ENCODE measurements around the gene CLCN5. TPM values are rescaled to one million over a fixed set of nuclear protein-coding genes. Genes with fewer than 3 reads are reported as not detected.

Gene CLCN5
- total RNA-seq, 2 experiments from 2014 or later, result 3.5 to 3.6 TPM

DNA sequence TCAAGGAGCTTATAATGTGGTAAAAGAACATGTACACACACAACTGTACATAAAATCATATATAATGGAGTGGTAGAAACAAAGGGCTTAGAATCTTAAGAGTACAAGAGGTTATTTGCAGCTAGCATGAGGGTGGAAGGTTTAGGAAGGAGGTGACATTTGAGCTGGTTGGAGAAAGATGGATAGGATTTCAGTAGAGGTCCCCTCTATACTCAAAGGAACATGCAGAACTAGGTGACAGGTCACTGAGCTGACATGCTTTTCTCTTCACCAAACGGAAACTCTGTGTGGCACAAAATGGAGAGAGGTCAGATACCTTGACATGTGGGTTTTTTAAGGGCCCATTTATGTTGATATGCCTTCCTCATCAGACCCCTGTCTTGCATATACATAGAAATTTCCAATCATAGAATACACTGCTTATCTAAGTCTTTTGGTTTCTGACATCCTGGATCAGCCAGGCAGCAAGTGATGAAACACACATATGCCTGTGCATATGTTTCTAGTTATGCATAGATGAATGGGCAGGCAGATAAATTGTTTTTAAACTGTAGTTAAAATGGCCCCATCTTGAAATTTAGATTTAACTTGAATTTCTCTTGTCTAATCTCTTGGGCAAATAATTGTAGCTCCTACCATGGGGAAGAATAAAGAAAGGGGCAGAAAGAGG is 29.3 kb downstream of the CLCN5 start:
- Mint-ChIP-seq H3K9me3 (no peaks in the 10 kb centered on the region), H3K4me1 (peaks cover 2% of the 10 kb centered on the region), H3K27me3 (no peaks in the 10 kb centered on the region), H3K4me3 (no peak overlapping the region), H3K36me3 (ENCODE audit: low read depth) (no peaks in the 10 kb centered on the region), H3K27ac (no peak overlapping the region)
- no peak for DNase-seq
- POLR2A ChIA-PET, result no interaction called here
- CTCF ChIA-PET, result no interaction called here

DNA sequence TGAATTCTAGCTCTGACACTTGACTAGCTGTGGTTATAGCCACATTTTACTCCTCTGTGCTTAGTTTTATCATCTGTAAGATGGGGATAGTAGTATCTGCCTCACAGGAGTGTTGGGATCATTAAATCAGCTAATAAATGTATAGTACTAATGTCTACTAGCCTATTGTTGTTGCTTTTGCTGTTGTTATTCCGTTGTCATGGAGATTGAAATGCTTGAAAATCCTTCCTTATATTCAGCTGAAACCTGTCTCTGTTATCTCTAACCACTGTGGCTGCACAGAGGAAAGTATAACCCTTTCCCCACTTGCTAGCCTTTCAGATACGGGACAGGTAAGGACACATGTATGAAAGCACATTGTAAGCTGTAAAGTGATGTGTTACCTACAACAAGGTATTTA is 33.9 kb downstream of the CLCN5 start:
- CTCF ChIA-PET, result interaction anchor here (1.5 kb wide), 1 partner anchor 28 kb away, joined by 4 read pairs; no protein-coding TSS in a partner anchor

DNA sequence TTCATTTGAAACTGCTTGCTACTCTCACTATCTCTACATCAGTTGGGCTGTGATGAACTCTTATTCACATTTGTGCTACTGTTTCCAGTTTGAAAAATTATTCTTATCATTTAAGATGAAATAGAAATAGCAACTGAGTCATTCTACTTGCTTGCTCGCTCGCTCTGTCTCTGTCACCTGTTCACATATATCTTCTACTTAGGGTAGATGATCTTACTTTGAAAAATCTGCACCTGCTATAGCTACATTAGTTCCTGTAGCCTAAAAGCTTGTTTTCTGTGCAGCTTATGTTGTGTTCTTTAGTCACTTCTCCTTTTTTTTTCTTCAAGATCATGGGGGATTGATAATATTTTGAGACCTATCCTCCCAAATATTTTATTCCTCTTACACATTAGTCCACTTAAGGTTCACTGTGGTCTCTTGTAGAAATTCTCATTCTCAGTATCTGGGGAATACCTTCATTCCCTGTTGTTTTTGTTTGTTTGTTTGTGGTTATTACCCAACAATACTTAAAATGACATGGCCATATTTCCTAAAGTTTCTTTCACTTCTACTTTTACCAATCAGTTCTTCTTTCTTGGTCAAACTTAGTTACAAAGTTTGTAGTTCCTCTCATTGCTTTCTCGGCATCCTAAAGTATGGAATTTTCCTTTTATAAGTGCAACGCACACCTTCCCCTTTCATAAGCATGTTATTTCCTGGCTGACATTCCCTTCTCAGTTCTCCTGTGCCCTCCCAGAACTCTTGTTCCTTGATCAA is 36.5 kb downstream of the CLCN5 start:
- ChIA-PET POLR2A (no interaction called here), CTCF (no interaction called here)
- Mint-ChIP-seq H3K27me3 (no peaks in the 10 kb centered on the region), H3K4me1 (no peaks in the 10 kb centered on the region), H3K4me3 (no peak overlapping the region), H3K9me3 (no peaks in the 10 kb centered on the region), H3K27ac (no peak overlapping the region), H3K36me3 (ENCODE audit: low read depth) (no peaks in the 10 kb centered on the region)
- DNase-seq, result no peak

More for the DNA sequence above, 33.9 kb downstream of the CLCN5 start:
- Mint-ChIP-seq H3K27ac (no peak overlapping the region), H3K9me3 (no peaks in the 10 kb centered on the region), H3K4me3 (no peak overlapping the region), H3K36me3 (ENCODE audit: low read depth) (no peaks in the 10 kb centered on the region), H3K27me3 (no peaks in the 10 kb centered on the region), H3K4me1 (no peaks in the 10 kb centered on the region)
- POLR2A ChIA-PET, result no interaction called here
- DNase-seq, result no peak

DNA sequence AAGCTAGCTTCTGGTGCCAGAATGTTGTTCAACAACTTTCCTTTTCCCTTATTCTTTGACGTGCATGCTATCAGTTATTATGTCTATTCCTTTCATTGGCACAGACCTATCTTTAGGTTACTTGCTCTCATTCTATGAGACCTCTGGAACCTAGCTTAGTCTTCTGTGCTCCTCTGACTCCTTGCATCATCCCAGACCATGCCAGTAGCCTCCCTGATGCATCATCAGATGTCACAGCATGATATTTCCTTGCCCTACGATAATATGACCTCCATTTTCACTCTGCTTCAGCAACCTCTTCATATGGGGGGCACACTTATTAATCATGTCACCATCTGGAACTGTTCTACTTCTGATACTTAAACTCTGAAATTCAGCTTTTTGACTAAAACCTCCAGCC is 37.2 kb downstream of the CLCN5 start:
- no peak for DNase-seq
- Mint-ChIP-seq H3K27me3 (no peaks in the 10 kb centered on the region), H3K4me3 (no peak overlapping the region), H3K27ac (no peak overlapping the region), H3K36me3 (ENCODE audit: low read depth) (no peaks in the 10 kb centered on the region), H3K4me1 (no peaks in the 10 kb centered on the region), H3K9me3 (no peaks in the 10 kb centered on the region)
- POLR2A ChIA-PET, result no interaction called here
- CTCF ChIA-PET, result no interaction called here

DNA sequence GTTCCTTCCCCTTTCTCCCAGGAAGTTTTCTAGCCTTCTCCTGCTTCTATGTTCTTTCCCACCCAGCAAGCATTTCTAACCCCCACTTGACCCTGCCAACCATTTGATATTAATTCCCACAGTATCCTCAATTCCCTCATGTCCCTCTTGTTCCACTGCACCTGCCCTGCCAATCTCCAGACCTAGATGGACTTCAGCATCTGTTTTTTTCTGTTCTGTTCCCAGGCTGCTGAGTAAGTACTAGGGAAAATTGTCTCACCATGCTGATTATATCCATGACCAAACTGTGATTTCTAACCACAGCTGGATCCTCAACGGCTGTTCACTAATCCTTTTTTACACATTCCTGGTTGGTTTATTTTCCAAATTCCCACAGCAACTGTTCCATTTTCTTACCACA is 37.7 kb downstream of the CLCN5 start:
- DNase-seq, result no peak
- H3K27me3 Mint-ChIP-seq, result no peaks in the 10 kb centered on the region
- H3K4me1 Mint-ChIP-seq, result no peaks in the 10 kb centered on the region
- ChIA-PET POLR2A (no interaction called here), CTCF (no interaction called here)
- H3K36me3 Mint-ChIP-seq (ENCODE audit: low read depth), result no peaks in the 10 kb centered on the region
- no peak overlapping the region for H3K4me3 Mint-ChIP-seq
- no peak overlapping the region for H3K27ac Mint-ChIP-seq
- no peaks in the 10 kb centered on the region for H3K9me3 Mint-ChIP-seq

DNA sequence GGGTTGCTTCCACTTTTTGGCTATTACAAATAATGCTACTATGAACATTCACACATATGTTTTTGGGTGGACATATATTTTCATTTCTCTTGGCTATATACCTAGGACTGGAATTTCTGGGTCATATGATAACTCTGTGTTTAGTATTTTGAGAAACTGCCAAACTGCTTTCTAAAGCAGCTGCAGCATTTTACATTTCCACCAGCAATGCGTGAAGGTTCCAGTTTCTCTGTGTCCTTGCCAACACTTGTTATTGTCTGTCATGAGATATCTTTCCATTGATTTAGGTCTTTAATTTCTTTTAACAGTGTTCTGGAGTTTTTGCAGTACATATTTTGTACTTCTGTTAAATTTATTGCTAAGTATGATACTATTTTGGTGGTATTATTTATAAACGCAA is 48.3 kb downstream of the CLCN5 start:
- no peaks in the 10 kb centered on the region for H3K27me3 Mint-ChIP-seq

DNA sequence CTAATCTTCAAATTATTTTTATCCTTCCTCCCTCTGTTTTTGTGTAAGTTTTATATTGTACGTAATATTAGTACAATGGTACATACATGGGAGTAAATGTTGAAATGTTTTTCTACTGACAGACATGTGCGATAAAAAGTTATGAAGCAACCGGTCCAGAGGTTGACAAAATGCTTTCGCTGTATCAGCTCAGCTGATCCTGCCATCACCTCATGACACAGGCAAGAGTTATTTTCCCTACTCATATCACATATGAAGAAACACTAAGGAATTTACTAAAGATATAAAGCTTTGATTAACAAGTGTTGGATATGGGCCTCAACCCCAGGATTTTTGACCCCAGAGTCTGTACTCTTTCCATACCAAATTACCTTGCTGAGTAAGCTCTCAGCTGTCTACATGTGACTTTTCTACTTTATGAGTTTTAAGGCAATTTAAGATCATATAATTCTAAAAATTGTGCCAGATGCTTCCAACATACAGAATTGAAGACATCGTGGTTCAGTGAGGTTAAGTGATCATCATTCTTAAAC is 50.0 kb downstream of the CLCN5 start:
- Mint-ChIP-seq H3K36me3 (ENCODE audit: low read depth) (no peaks in the 10 kb centered on the region), H3K27me3 (no peaks in the 10 kb centered on the region), H3K4me1 (no peaks in the 10 kb centered on the region), H3K9me3 (peaks cover 2% of the 10 kb centered on the region), H3K4me3 (no peak overlapping the region), H3K27ac (no peak overlapping the region)
- ChIA-PET POLR2A (no interaction called here), CTCF (no interaction called here)
- DNase-seq, result no peak

More for the DNA sequence above, 48.3 kb downstream of the CLCN5 start:
- ChIA-PET CTCF (no interaction called here), POLR2A (no interaction called here)
- Mint-ChIP-seq H3K4me1 (no peaks in the 10 kb centered on the region), H3K36me3 (ENCODE audit: low read depth) (no peaks in the 10 kb centered on the region), H3K4me3 (no peak overlapping the region), H3K27ac (no peak overlapping the region), H3K9me3 (peaks cover 2% of the 10 kb centered on the region)
- no peak for DNase-seq

DNA sequence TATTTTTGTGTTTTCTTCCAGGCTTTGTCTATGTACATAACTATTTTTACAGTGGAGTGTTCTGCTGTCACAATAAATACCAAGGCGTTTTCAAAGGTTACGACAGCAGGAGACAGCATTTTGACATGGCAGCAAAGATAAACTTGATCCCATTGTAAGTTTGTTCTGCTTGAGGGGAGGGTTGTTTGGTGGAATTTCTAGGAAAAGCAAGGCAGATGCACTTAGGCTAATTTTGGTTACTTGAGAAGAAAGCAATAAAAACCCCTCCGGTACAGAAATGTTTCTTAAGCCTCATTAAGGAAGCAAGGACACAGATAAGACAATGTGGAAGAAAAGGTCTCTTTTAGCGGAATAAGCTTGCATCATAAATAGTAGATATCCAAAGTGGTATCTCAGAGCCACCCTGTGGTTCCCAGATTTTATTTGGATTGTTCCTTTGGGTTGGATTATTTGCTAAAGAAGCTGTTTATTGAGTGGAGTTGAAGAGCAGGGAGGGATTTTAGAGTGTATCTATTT is 54.3 kb downstream of the CLCN5 start:
- Mint-ChIP-seq H3K27me3 (no peaks in the 10 kb centered on the region), H3K9me3 (peaks cover 2% of the 10 kb centered on the region), H3K27ac (no peak overlapping the region), H3K4me3 (no peak overlapping the region), H3K36me3 (ENCODE audit: low read depth) (no peaks in the 10 kb centered on the region), H3K4me1 (no peaks in the 10 kb centered on the region)
- DNase-seq, result no peak
- ChIA-PET CTCF (no interaction called here), POLR2A (no interaction called here)

DNA sequence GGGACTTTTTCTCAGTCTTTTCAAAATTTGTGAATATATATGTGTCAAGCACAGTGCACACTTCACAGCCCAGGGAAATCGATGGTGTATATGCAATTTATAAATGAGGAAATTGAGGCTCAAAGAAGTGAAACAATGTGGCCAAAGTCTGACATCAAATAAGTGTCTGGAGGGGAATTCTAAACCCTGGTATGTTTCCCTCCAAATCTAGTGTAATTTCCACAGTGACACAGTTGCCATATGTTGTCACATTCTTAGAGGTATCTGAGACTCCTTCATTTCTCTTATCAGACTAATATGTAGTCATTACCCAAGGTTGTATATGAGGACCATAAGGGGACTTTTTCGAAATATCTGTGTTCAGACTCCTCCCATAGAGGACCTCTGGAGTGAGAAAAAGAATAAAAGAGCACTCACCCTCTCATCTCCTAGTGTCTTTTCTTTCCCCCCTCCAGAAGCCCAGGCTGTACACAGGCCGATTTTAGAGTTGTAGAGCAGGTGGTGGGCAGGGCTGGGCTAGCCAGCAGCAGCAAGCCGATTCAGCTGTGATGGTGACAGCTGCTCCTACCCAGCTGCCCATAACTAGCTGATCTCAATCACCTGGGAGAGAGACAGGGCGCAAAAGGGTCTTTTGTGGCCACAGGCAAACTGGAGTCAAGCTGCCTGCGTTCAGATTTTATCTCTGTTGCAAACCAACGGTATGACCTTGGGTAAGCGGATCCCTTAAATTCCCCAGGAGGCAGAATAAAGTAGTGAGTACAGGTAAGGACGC is 55.1 kb downstream of the CLCN5 start:
- CTCF ChIA-PET, result interaction anchor here (0.6 kb wide), 1 partner anchor 757 kb away, joined by 3 read pairs; no protein-coding TSS in a partner anchor
- no peaks in the 10 kb centered on the region for H3K27me3 Mint-ChIP-seq
- POLR2A ChIA-PET, result no interaction called here

DNA sequence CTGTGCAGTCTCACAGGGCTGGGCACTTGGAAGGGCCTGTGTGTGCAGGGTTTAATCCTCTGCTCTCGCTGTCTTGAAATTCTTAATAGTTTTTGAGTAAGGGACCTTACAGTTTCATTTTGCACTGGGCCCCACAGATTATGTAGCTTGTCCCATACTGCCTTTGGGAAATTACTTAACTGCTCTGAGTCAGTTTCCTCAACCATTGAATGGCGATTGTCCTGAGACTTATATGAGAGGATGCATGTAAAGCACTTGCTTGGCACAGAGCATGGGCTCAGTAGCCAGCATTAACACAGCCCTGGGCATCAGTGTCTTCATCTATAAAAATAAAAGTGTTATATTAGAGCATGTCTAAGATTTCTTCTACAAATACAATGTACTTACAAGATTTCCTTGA is 55.8 kb downstream of the CLCN5 start:
- Mint-ChIP-seq H3K4me3 (no peak overlapping the region), H3K9me3 (peaks cover 2% of the 10 kb centered on the region), H3K4me1 (no peaks in the 10 kb centered on the region), H3K27me3 (no peaks in the 10 kb centered on the region), H3K36me3 (ENCODE audit: low read depth) (no peaks in the 10 kb centered on the region), H3K27ac (no peak overlapping the region)
- ChIA-PET CTCF (interaction anchor here (0.6 kb wide), 1 partner anchor 758 kb away, joined by 3 read pairs; no protein-coding TSS in a partner anchor), POLR2A (no interaction called here)
- no peak for DNase-seq

More for the DNA sequence above, 55.1 kb downstream of the CLCN5 start:
- H3K36me3 Mint-ChIP-seq (ENCODE audit: low read depth), result no peaks in the 10 kb centered on the region
- no peak overlapping the region for H3K4me3 Mint-ChIP-seq
- H3K9me3 Mint-ChIP-seq, result peaks cover 2% of the 10 kb centered on the region
- no peak overlapping the region for H3K27ac Mint-ChIP-seq
- no peaks in the 10 kb centered on the region for H3K4me1 Mint-ChIP-seq
- no peak for DNase-seq

DNA sequence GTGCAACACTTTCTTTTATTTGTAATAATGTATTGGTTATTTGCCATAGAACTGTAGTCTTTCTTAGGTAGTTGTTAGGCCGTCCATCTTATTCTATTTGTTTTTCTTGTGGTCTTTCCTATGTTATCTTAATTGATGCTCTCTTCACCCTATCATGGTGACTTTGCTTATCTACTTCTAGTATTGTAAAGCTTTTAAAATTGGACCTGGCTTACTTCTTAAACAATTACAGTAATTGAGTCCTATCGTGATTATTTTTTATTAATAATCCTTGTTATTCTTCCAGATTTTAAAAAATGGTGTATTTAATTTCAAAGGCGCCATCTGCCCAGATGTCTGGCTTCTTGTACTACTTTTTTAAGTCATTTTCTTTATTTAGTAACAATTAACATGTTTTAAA is 63.7 kb downstream of the CLCN5 start:
- Mint-ChIP-seq H3K27ac (no peak overlapping the region), H3K4me3 (no peak overlapping the region), H3K27me3 (no peaks in the 10 kb centered on the region), H3K4me1 (no peaks in the 10 kb centered on the region), H3K9me3 (no peaks in the 10 kb centered on the region), H3K36me3 (ENCODE audit: low read depth) (no peaks in the 10 kb centered on the region)
- CTCF ChIA-PET, result no interaction called here
- POLR2A ChIA-PET, result no interaction called here
- no peak for DNase-seq

DNA sequence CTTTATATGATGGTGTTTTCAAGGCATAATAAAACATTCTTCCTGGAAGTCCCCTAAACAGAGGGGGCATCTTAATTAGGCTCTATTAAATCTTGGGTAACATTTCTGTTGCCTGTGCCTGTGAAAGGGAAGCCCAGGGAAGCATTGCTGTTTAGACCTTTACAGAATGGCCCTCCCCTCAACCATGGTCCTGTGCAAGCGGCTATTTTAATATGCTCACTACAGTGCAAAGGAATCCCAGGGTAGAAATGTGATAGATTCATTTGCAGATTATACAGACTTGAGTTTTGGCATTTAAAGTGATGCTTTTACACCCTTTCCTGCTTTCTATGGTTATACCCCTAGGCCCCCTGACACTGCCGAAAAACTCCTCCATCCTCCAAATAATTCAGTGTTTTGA is 65.3 kb downstream of the CLCN5 start:
- no peak for DNase-seq
- POLR2A ChIA-PET, result no interaction called here
- no peaks in the 10 kb centered on the region for H3K36me3 Mint-ChIP-seq (ENCODE audit: low read depth)
- no peak overlapping the region for H3K27ac Mint-ChIP-seq
- H3K27me3 Mint-ChIP-seq, result no peaks in the 10 kb centered on the region
- H3K4me3 Mint-ChIP-seq, result no peak overlapping the region
- CTCF ChIA-PET, result no interaction called here
- H3K4me1 Mint-ChIP-seq, result no peaks in the 10 kb centered on the region
- no peaks in the 10 kb centered on the region for H3K9me3 Mint-ChIP-seq

DNA sequence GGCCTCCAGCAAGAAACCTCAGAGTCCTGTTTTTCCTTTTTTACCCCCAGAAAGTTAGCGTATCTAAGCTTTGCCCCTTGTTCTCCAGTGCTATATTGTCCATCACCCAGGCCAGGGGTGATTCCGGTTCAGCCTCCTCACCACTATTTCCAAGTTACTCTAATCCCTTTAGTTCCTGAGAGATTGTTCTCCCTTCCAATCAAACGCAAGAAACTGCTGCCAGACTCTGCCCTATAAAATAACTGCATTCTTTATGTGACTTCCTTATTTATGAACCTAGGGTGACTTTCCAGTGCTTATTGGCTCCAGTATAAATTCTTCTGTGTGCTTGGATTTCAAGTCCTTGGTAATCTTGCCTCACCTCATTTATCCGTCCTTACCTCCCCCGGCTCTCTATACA is 65.7 kb downstream of the CLCN5 start:
- ChIA-PET CTCF (no interaction called here), POLR2A (no interaction called here)
- no peak overlapping the region for H3K4me3 Mint-ChIP-seq
- no peaks in the 10 kb centered on the region for H3K36me3 Mint-ChIP-seq (ENCODE audit: low read depth)
- no peak overlapping the region for H3K27ac Mint-ChIP-seq
- no peaks in the 10 kb centered on the region for H3K27me3 Mint-ChIP-seq
- no peaks in the 10 kb centered on the region for H3K4me1 Mint-ChIP-seq
- no peaks in the 10 kb centered on the region for H3K9me3 Mint-ChIP-seq
- no peak for DNase-seq

Measured in activated CD4-positive, alpha-beta T cell treated with anti-CD3 and anti-CD28 coated beads, Interleukin-2, amount 10 ng/mL, durations not matched to agents 7 days and 5 days (primary cell).